ENCODE measurements around the gene PPIE.
A peak's percentile ranks its signal among the peaks of the same experiment; 100 is the strongest.

PPIE gene

DNA sequence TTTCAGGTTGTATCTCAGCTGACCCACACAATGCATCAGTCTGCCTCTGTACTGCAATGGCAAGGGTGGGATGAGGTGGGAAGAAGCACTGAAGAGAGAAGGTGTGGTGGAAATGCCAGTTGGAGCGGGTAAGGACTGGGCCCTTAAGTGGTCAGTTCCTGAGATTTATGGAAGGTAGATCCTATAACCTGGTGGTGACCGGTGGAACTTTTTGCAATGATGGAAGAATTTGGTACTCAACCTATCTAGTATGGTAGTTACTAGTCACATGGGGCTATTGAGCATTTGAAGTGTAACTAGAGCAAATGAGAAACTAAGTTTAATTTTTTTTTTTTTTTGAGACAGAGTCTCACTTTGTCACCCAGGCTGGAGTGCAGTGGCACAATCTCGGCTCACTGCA, 39.3 kb upstream of the PPIE start:
- H3K4me3 ChIP-seq (ENCODE audit: insufficient read depth in 1 of 2, low read depth in 1 of 2, low read length in 2 of 2): no peak overlapping the region
- no peaks in the 10 kb centered on the region for H3K4me1 ChIP-seq (ENCODE audit: control insufficient read depth, insufficient read depth, low read depth, low read length)
- no peak overlapping the region for H2AFZ ChIP-seq (ENCODE audit: low read depth, low read length)
- peaks cover 8% of the 10 kb centered on the region for H3K9me3 ChIP-seq (ENCODE audit: control insufficient read depth, low read length)
- no peak overlapping the region for H3K23ac ChIP-seq (ENCODE audit: low read length in 2 of 2)
- H3K27me3 ChIP-seq (ENCODE audit: control insufficient read depth in 1 of 2, insufficient read depth in 1 of 2, low read length in 2 of 2): peaks cover 76 to 85% of the 10 kb centered on the region in 2 experiments
- DNase-seq: no peak
- H2BK12ac ChIP-seq (ENCODE audit: low read length in 2 of 2): no peak overlapping the region
- no peak overlapping the region for H4K8ac ChIP-seq (ENCODE audit: low read length)
- no peak overlapping the region for H4K91ac ChIP-seq (ENCODE audit: low read length)
- no peak overlapping the region for H3K18ac ChIP-seq (ENCODE audit: low read depth in 1 of 2, low read length in 2 of 2)
- no peak overlapping the region for H2BK15ac ChIP-seq (ENCODE audit: low read depth, poor library complexity, severe bottlenecking)
- H3K9ac ChIP-seq (ENCODE audit: low read length): no peak overlapping the region
- no peak overlapping the region for H3K4me2 ChIP-seq (ENCODE audit: low read length, poor library complexity, severe bottlenecking)
- no peaks in the 10 kb centered on the region for H3K36me3 ChIP-seq (ENCODE audit: control insufficient read depth in 1 of 2, insufficient read depth in 2 of 2, low read depth in 1 of 2, low read length in 2 of 2)
- no peak overlapping the region for H2BK5ac ChIP-seq (ENCODE audit: low read depth, low read length, poor library complexity, severe bottlenecking)
- H2BK120ac ChIP-seq (ENCODE audit: low read depth, low read length): no peak overlapping the region
- H3K4ac ChIP-seq (ENCODE audit: low read depth in 1 of 2, low read length in 2 of 2): no peak overlapping the region
- H3K14ac ChIP-seq (ENCODE audit: low read length in 2 of 2): no peak overlapping the region
- H3K79me1 ChIP-seq (replicated peaks; ENCODE audit: low read length, poor library complexity, severe bottlenecking): no peaks in the 10 kb centered on the region
- no peak overlapping the region for H3K27ac ChIP-seq (ENCODE audit: low read length, poor library complexity, severe bottlenecking)
- H2AK5ac ChIP-seq (ENCODE audit: low read length, severe bottlenecking): no peak overlapping the region
- 97% methylated on average over 2 of the region's 3 CpGs for WGBS

DNA sequence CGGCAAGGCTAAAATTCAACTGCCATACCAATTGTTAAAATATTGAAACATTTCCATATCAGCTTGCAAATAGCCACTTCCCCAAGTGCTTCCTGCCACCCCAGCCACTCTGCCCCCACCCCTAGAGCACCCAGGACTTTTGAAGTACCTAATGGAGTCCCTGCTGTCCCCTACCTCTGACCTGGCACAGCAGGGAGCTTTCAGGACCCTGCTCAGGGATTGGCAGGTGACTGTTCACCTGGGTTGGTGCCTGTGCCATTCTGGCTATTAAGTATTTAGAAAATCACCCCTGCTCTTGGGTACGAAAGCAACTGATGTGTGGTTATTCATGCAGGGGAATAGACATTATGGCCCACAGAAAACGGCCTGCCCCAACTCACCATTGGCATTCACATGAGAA, 38.3 kb upstream of the PPIE start:
- no peaks in the 10 kb centered on the region for H3K36me3 ChIP-seq (ENCODE audit: control insufficient read depth in 1 of 2, insufficient read depth in 2 of 2, low read depth in 1 of 2, low read length in 2 of 2)
- DNase-seq: no peak
- H4K91ac ChIP-seq (ENCODE audit: low read length): no peak overlapping the region

DNA sequence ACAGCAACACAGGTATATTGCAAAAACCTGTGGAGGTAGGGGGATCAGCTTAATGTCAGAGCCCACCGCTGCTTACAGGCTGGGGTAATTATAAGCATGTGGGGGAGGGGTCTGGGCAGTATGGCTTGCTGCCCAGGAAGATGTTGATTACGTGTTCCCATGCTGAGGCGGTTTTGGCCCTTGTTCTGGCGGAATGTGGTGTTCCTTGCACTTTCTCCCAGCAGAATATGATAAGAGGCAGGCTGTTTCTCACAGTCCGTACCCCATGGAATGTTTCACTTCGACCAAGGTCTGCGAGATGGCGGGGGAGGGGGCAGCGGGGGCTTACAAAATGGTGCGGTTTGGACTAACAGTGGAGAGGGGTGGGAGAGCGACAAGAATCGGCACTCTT, 37.6 kb upstream of the PPIE start:
- peak; percentile 41 for DNase-seq
- Histone ChIP-seq H3K4ac (ENCODE audit: low read depth in 1 of 2, low read length in 2 of 2) (no peak overlapping the region), H2BK5ac (ENCODE audit: low read depth, low read length, poor library complexity, severe bottlenecking) (no peak overlapping the region), H3K36me3 (ENCODE audit: control insufficient read depth in 1 of 2, insufficient read depth in 2 of 2, low read depth in 1 of 2, low read length in 2 of 2) (no peaks in the 10 kb centered on the region), H2BK12ac (ENCODE audit: low read length in 2 of 2) (no peak overlapping the region), H2BK120ac (ENCODE audit: low read depth, low read length) (no peak overlapping the region), H3K9me3 (ENCODE audit: control insufficient read depth, low read length) (peaks cover 8% of the 10 kb centered on the region), H2AK5ac (ENCODE audit: low read length, severe bottlenecking) (no peak overlapping the region), H2AFZ (ENCODE audit: low read depth, low read length) (no peak overlapping the region), H4K91ac (ENCODE audit: low read length) (no peak overlapping the region), H3K18ac (ENCODE audit: low read depth in 1 of 2, low read length in 2 of 2) (no peak overlapping the region), H3K4me3 (ENCODE audit: insufficient read depth in 1 of 2, low read depth in 1 of 2, low read length in 2 of 2) (peak overlapping the region in 1 of 2 experiments; percentile 18), H3K27ac (ENCODE audit: low read length, poor library complexity, severe bottlenecking) (no peak overlapping the region), H3K23ac (ENCODE audit: low read length in 2 of 2) (no peak overlapping the region), H4K8ac (ENCODE audit: low read length) (no peak overlapping the region), H3K4me1 (ENCODE audit: control insufficient read depth, insufficient read depth, low read depth, low read length) (no peaks in the 10 kb centered on the region), H3K27me3 (ENCODE audit: control insufficient read depth in 1 of 2, insufficient read depth in 1 of 2, low read length in 2 of 2) (peaks cover 66 to 73% of the 10 kb centered on the region in 2 experiments), H3K79me1 (replicated peaks; ENCODE audit: low read length, poor library complexity, severe bottlenecking) (no peaks in the 10 kb centered on the region), H3K9ac (ENCODE audit: low read length) (no peak overlapping the region), H2BK15ac (ENCODE audit: low read depth, poor library complexity, severe bottlenecking) (no peak overlapping the region), H3K14ac (ENCODE audit: low read length in 2 of 2) (no peak overlapping the region), H3K4me2 (ENCODE audit: low read length, poor library complexity, severe bottlenecking) (no peak overlapping the region)
- WGBS: 20% methylated on average over 10 of the region's 12 CpGs

More for the DNA sequence above, 38.3 kb upstream of the PPIE start:
- H2AK5ac ChIP-seq (ENCODE audit: low read length, severe bottlenecking): no peak overlapping the region
- H2AFZ ChIP-seq (ENCODE audit: low read depth, low read length): no peak overlapping the region
- H2BK120ac ChIP-seq (ENCODE audit: low read depth, low read length): no peak overlapping the region
- 74% methylated on average over 2 of the region's 3 CpGs for WGBS
- no peaks in the 10 kb centered on the region for H3K4me1 ChIP-seq (ENCODE audit: control insufficient read depth, insufficient read depth, low read depth, low read length)
- no peak overlapping the region for H3K14ac ChIP-seq (ENCODE audit: low read length in 2 of 2)
- H4K8ac ChIP-seq (ENCODE audit: low read length): no peak overlapping the region
- H3K4me3 ChIP-seq (ENCODE audit: insufficient read depth in 1 of 2, low read depth in 1 of 2, low read length in 2 of 2): no peak overlapping the region
- no peak overlapping the region for H3K27ac ChIP-seq (ENCODE audit: low read length, poor library complexity, severe bottlenecking)
- H3K4me2 ChIP-seq (ENCODE audit: low read length, poor library complexity, severe bottlenecking): no peak overlapping the region
- peaks cover 8% of the 10 kb centered on the region for H3K9me3 ChIP-seq (ENCODE audit: control insufficient read depth, low read length)
- no peak overlapping the region for H3K18ac ChIP-seq (ENCODE audit: low read depth in 1 of 2, low read length in 2 of 2)
- no peak overlapping the region for H2BK15ac ChIP-seq (ENCODE audit: low read depth, poor library complexity, severe bottlenecking)
- H2BK5ac ChIP-seq (ENCODE audit: low read depth, low read length, poor library complexity, severe bottlenecking): no peak overlapping the region
- no peaks in the 10 kb centered on the region for H3K79me1 ChIP-seq (replicated peaks; ENCODE audit: low read length, poor library complexity, severe bottlenecking)
- no peak overlapping the region for H3K4ac ChIP-seq (ENCODE audit: low read depth in 1 of 2, low read length in 2 of 2)
- no peak overlapping the region for H2BK12ac ChIP-seq (ENCODE audit: low read length in 2 of 2)
- peaks cover 68 to 76% of the 10 kb centered on the region in 2 experiments for H3K27me3 ChIP-seq (ENCODE audit: control insufficient read depth in 1 of 2, insufficient read depth in 1 of 2, low read length in 2 of 2)
- H3K23ac ChIP-seq (ENCODE audit: low read length in 2 of 2): no peak overlapping the region
- no peak overlapping the region for H3K9ac ChIP-seq (ENCODE audit: low read length)

DNA sequence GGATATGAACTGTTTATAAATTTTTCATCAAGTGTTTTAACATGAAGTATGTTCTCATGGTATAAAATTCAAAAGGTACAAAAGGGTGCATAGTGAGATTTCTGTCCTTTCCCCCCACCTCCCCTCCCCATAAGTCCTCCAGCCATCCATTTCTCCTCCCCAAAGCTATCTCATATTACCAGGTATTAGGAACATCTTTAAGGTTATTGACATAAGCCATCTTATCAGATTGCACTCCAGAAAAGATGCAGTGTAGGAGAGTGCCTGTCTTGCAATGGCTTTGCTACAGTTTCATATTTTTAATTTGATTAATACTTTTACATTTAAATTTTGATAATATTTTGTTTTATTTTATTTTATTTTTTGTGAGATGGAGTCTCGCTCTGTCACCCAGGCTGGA, 33.9 kb upstream of the PPIE start:
- no peak overlapping the region for H3K4ac ChIP-seq (ENCODE audit: low read depth in 1 of 2, low read length in 2 of 2)
- H3K9me3 ChIP-seq (ENCODE audit: control insufficient read depth, low read length): no peaks in the 10 kb centered on the region
- no peak overlapping the region for H2AK5ac ChIP-seq (ENCODE audit: low read length, severe bottlenecking)
- no peaks in the 10 kb centered on the region for H3K79me1 ChIP-seq (replicated peaks; ENCODE audit: low read length, poor library complexity, severe bottlenecking)
- no peak overlapping the region for H3K18ac ChIP-seq (ENCODE audit: low read depth in 1 of 2, low read length in 2 of 2)
- H3K9ac ChIP-seq (ENCODE audit: low read length): no peak overlapping the region
- 79% methylated on average over 1 of the region's 1 CpG for WGBS
- H4K8ac ChIP-seq (ENCODE audit: low read length): no peak overlapping the region
- no peak for DNase-seq
- no peak overlapping the region for H2AFZ ChIP-seq (ENCODE audit: low read depth, low read length)
- no peaks in the 10 kb centered on the region for H3K36me3 ChIP-seq (ENCODE audit: control insufficient read depth in 1 of 2, insufficient read depth in 2 of 2, low read depth in 1 of 2, low read length in 2 of 2)
- no peak overlapping the region for H4K91ac ChIP-seq (ENCODE audit: low read length)
- no peak overlapping the region for H2BK120ac ChIP-seq (ENCODE audit: low read depth, low read length)
- H3K23ac ChIP-seq (ENCODE audit: low read length in 2 of 2): no peak overlapping the region
- no peaks in the 10 kb centered on the region for H3K4me1 ChIP-seq (ENCODE audit: control insufficient read depth, insufficient read depth, low read depth, low read length)
- H3K4me3 ChIP-seq (ENCODE audit: insufficient read depth in 1 of 2, low read depth in 1 of 2, low read length in 2 of 2): no peak overlapping the region
- H3K27ac ChIP-seq (ENCODE audit: low read length, poor library complexity, severe bottlenecking): no peak overlapping the region
- no peak overlapping the region for H2BK12ac ChIP-seq (ENCODE audit: low read length in 2 of 2)
- no peak overlapping the region for H3K4me2 ChIP-seq (ENCODE audit: low read length, poor library complexity, severe bottlenecking)
- H2BK15ac ChIP-seq (ENCODE audit: low read depth, poor library complexity, severe bottlenecking): no peak overlapping the region
- H3K27me3 ChIP-seq (ENCODE audit: control insufficient read depth in 1 of 2, insufficient read depth in 1 of 2, low read length in 2 of 2): peaks cover 50 to 70% of the 10 kb centered on the region in 2 experiments
- H2BK5ac ChIP-seq (ENCODE audit: low read depth, low read length, poor library complexity, severe bottlenecking): no peak overlapping the region
- no peak overlapping the region for H3K14ac ChIP-seq (ENCODE audit: low read length in 2 of 2)
